ENCODE measurements around the gene NKX6-2. TPM values are rescaled to one million over a fixed set of nuclear protein-coding genes. Genes with fewer than 3 reads are reported as not detected.

The NKX6-2 gene
- total RNA-seq, 1 donor from 2014 or later: not detected

DNA sequence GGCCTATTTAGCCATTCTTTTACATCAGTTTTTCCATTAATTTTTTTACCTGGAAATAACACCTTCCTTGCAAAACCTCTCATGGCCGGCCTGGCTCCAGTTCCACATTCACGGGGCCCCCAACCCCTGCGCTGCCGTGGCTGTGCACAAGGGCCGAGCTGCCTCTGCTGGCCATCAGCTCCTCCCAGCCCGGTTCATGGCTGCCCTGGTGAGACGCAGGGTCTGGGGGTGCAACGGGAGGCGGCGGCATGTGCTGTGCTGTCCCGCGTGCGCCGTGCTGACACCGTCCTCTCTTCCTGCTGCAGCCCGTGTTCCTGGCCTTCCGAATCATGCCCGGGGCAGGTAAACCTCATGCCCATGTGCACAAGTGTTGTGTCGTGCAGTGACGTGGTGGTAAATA is 4.4 kb downstream of the NKX6-2 start:
- Histone ChIP-seq H3K4me1 (peaks cover 10% of the 10 kb centered on the region), H3F3A (ENCODE audit: low read depth) (peaks cover 17% of the 10 kb centered on the region), H3K36me3 (no peaks in the 10 kb centered on the region), H3K79me2 (ENCODE audit: low read depth) (no peaks in the 10 kb centered on the region), H3K9ac (no peak overlapping the region), H3K9me3 (ENCODE audit: low read depth) (no peaks in the 10 kb centered on the region), H3K4me3 (no peak overlapping the region), H3K27ac (no peak overlapping the region), H2AFZ (replicated peaks) (no peak overlapping the region), H4K20me1 (ENCODE audit: low read depth) (peaks cover 48% of the 10 kb centered on the region), H3K4me2 (no peak overlapping the region), H3K27me3 (peaks cover 67% of the 10 kb centered on the region)
- Mint-ChIP-seq H3K36me3 (peaks cover 9% of the 10 kb centered on the region), H3K4me1 (peaks cover 11% of the 10 kb centered on the region), H3K4me3 (no peak overlapping the region), H3K9me3 (no peaks in the 10 kb centered on the region), H3K27me3 (ENCODE audit: insufficient read depth, low read depth) (peaks cover 34% of the 10 kb centered on the region), H3K27ac (no peak overlapping the region)
- TF ChIP-seq EZH2 (IDR thresholded peaks at IDR 0.05) (no peak), EZH2phosphoT487 (IDR thresholded peaks at IDR 0.05) (no peak)
- TF ChIP-seq, protein P1, sequence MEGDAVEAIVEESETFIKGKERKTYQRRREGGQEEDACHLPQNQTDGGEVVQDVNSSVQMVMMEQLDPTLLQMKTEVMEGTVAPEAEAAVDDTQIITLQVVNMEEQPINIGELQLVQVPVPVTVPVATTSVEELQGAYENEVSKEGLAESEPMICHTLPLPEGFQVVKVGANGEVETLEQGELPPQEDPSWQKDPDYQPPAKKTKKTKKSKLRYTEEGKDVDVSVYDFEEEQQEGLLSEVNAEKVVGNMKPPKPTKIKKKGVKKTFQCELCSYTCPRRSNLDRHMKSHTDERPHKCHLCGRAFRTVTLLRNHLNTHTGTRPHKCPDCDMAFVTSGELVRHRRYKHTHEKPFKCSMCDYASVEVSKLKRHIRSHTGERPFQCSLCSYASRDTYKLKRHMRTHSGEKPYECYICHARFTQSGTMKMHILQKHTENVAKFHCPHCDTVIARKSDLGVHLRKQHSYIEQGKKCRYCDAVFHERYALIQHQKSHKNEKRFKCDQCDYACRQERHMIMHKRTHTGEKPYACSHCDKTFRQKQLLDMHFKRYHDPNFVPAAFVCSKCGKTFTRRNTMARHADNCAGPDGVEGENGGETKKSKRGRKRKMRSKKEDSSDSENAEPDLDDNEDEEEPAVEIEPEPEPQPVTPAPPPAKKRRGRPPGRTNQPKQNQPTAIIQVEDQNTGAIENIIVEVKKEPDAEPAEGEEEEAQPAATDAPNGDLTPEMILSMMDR (IDR thresholded peaks at IDR 0.05): no peak
- no peak for DNase-seq (ENCODE audit: low spot score)

DNA sequence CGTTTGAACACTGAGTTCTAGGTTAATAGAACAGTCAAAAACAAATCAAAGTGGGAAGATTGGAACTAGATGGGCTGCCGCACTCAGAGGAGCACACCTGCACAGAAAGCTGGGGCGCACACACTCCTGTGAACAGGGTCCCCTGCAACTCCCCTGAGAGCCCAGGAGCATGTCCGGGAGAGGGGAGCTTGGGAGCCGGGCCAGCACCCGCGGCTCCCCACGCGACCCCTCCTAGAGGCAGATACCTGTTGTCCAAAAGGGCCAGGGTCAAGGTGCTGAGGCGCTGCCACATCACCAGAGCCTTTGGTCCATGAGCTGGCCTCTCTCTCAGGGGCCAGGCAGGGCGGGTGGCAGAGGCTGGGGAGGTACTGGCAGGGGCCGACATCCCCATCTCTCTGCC is 5.6 kb downstream of the NKX6-2 start:
- peaks cover 33% of the 10 kb centered on the region for H3K27me3 Mint-ChIP-seq (ENCODE audit: insufficient read depth, low read depth)
- Histone ChIP-seq H3K27me3 (peaks cover 56% of the 10 kb centered on the region), H4K20me1 (ENCODE audit: low read depth) (peaks cover 45% of the 10 kb centered on the region)

DNA sequence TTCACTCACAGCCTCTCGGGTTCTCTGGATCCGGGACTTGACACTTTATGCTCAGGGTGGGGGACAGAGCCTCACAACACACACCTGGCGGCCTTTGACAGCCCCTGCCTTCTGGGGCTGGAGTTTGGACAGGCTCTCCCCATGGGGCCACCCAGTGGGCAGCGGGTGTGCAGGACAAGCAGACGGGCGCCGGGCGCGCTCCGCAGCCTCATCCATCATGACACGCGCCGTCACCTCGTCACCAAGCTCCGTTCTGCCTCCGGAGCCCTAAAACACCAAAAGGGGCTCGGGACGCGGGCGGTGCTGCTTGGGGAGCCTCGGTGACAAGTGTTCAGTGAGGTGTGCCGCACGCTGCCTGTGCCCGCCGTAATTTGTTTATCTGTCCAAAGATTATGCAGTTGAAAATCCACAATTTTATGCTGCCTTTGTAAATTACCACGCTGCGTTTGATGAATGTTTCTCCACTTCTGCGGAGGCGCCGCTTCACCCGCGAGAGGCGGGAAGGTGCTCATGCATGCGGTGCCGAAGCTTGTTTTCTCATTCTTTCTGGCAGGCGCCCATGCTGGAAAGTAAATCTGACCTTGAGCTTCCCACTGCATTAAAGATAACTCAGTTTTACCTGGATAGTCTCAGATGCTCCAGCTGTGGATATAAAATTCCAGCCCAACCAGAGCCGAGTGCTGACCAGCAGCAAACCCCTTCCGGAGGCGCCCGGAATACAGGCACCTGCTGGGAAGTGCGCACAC is 6.2 kb downstream of the NKX6-2 start:
- Histone ChIP-seq H3K4me1 (peaks cover 7% of the 10 kb centered on the region), H3K36me3 (no peaks in the 10 kb centered on the region), H2AFZ (replicated peaks) (no peak overlapping the region), H3K27me3 (peaks cover 50% of the 10 kb centered on the region), H3F3A (ENCODE audit: low read depth) (peaks cover 13% of the 10 kb centered on the region), H3K4me2 (no peak overlapping the region), H4K20me1 (ENCODE audit: low read depth) (peaks cover 39% of the 10 kb centered on the region), H3K79me2 (ENCODE audit: low read depth) (no peaks in the 10 kb centered on the region), H3K9ac (no peak overlapping the region), H3K4me3 (no peak overlapping the region), H3K27ac (no peak overlapping the region), H3K9me3 (ENCODE audit: low read depth) (no peaks in the 10 kb centered on the region)
- Mint-ChIP-seq H3K27me3 (ENCODE audit: insufficient read depth, low read depth) (peaks cover 29% of the 10 kb centered on the region), H3K27ac (no peak overlapping the region), H3K4me3 (no peak overlapping the region), H3K4me1 (peaks cover 11% of the 10 kb centered on the region), H3K36me3 (peaks cover 9% of the 10 kb centered on the region), H3K9me3 (no peaks in the 10 kb centered on the region)
- DNase-seq (ENCODE audit: low spot score): no peak
- no peak for TF ChIP-seq EZH2 (IDR thresholded peaks at IDR 0.05)
- TF ChIP-seq, protein P1 (IDR thresholded peaks at IDR 0.05): no peak
- no peak for TF ChIP-seq EZH2phosphoT487 (IDR thresholded peaks at IDR 0.05)

More for the DNA sequence above, 5.6 kb downstream of the NKX6-2 start:
- H3K4me3 Mint-ChIP-seq: no peak overlapping the region
- peaks cover 11% of the 10 kb centered on the region for H3K4me1 Mint-ChIP-seq
- no peaks in the 10 kb centered on the region for H3K79me2 ChIP-seq (ENCODE audit: low read depth)
- no peaks in the 10 kb centered on the region for H3K36me3 ChIP-seq
- no peak overlapping the region for H2AFZ ChIP-seq (replicated peaks)
- H3K27ac Mint-ChIP-seq: no peak overlapping the region
- no peak overlapping the region for H3K9ac ChIP-seq
- H3K9me3 Mint-ChIP-seq: no peaks in the 10 kb centered on the region
- peaks cover 9% of the 10 kb centered on the region for H3K36me3 Mint-ChIP-seq
- H3K9me3 ChIP-seq (ENCODE audit: low read depth): no peaks in the 10 kb centered on the region
- H3K4me1 ChIP-seq: peaks cover 7% of the 10 kb centered on the region
- H3F3A ChIP-seq (ENCODE audit: low read depth): peaks cover 17% of the 10 kb centered on the region
- DNase-seq (ENCODE audit: low spot score): no peak
- H3K27ac ChIP-seq: no peak overlapping the region
- no peak overlapping the region for H3K4me3 ChIP-seq
- no peak overlapping the region for H3K4me2 ChIP-seq
- no peak for TF ChIP-seq EZH2 (IDR thresholded peaks at IDR 0.05)
- TF ChIP-seq EZH2phosphoT487 (IDR thresholded peaks at IDR 0.05): no peak
- TF ChIP-seq, protein P1 (IDR thresholded peaks at IDR 0.05): no peak

Measured in neural progenitor cell (in vitro differentiated cells).